Parathyroid adenoma (tissue), 2 donors: ENCODE data around the gene ASTN1.
A peak's percentile ranks its signal among the peaks of the same experiment; 100 is the strongest.

Experiments used
- H2AFZ ChIP-seq: fragments of 300-600 bp; sonication (generic); one replicate; pipeline ENCODE4 v1.7.0; 2017; ENCODE audit warnings: antibody characterized with exemption, mild to moderate bottlenecking
- H3K27ac ChIP-seq: fragments of 300-600 bp; sonication (generic); one replicate; pipeline ENCODE4 v1.7.0; 2017
- H3K27me3 ChIP-seq: fragments of 300-600 bp; sonication (generic); one replicate; pipeline ENCODE4 v1.7.0; 2017; ENCODE audit warnings: low read length; ENCODE audit not compliant: control insufficient read depth, insufficient read depth
- H3K36me3 ChIP-seq: fragments of 300-600 bp; sonication (generic); one replicate; pipeline ENCODE4 v1.7.0; 2017; ENCODE audit warnings: low read length; ENCODE audit not compliant: control insufficient read depth, insufficient read depth
- H3K4me1 ChIP-seq: fragments of 300-600 bp; sonication (generic); one replicate; pipeline ENCODE4 v1.7.0; 2017; ENCODE audit warnings: control low read depth
- H3K4me2 ChIP-seq: fragments of 300-600 bp; sonication (generic); one replicate; pipeline ENCODE4 v1.7.0; 2017; ENCODE audit warnings: low read length
- H3K4me3 ChIP-seq: fragments of 300-600 bp; sonication (generic); one replicate; pipeline ENCODE4 v1.7.0; 2017; ENCODE audit warnings: low read depth, low read length
- H3K79me2 ChIP-seq: fragments of 300-600 bp; sonication (generic); one replicate; pipeline ENCODE4 v1.7.0; 2017; ENCODE audit warnings: control low read depth
- H3K9ac ChIP-seq: fragments of 300-600 bp; sonication (generic); one replicate; pipeline ENCODE4 v1.7.0; 2017; ENCODE audit warnings: mild to moderate bottlenecking
- H3K9me3 ChIP-seq: fragments of 300-600 bp; sonication (generic); one replicate; pipeline ENCODE4 v1.7.0; 2017; ENCODE audit warnings: low read length; ENCODE audit not compliant: control insufficient read depth
- TF ChIP-seq, protein P1 (sequence below): fragments of 300-600 bp; sonication (generic); IDR thresholded peaks from one replicate; pipeline ENCODE4 v1.7.0; 2017; ENCODE audit warnings: antibody characterized with exemption, mild to moderate bottlenecking
- donor health status: primary hyperparathyroidism.

Gene ASTN1

GRCh38 chr1:176897350-176898236, 266.9 kb downstream of the ASTN1 start:
- H3K27me3 ChIP-seq, result no peaks in the 10 kb centered on the region
- H3K27ac ChIP-seq, result no peak overlapping the region
- H2AFZ ChIP-seq, result peak overlapping the region; percentile 22
- H3K36me3 ChIP-seq, result no peaks in the 10 kb centered on the region
- no peaks in the 10 kb centered on the region for H3K79me2 ChIP-seq
- TF ChIP-seq, protein P1, sequence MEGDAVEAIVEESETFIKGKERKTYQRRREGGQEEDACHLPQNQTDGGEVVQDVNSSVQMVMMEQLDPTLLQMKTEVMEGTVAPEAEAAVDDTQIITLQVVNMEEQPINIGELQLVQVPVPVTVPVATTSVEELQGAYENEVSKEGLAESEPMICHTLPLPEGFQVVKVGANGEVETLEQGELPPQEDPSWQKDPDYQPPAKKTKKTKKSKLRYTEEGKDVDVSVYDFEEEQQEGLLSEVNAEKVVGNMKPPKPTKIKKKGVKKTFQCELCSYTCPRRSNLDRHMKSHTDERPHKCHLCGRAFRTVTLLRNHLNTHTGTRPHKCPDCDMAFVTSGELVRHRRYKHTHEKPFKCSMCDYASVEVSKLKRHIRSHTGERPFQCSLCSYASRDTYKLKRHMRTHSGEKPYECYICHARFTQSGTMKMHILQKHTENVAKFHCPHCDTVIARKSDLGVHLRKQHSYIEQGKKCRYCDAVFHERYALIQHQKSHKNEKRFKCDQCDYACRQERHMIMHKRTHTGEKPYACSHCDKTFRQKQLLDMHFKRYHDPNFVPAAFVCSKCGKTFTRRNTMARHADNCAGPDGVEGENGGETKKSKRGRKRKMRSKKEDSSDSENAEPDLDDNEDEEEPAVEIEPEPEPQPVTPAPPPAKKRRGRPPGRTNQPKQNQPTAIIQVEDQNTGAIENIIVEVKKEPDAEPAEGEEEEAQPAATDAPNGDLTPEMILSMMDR, result peak; percentile 45
- no peak overlapping the region for H3K9ac ChIP-seq
- H3K9me3 ChIP-seq, result no peaks in the 10 kb centered on the region
- no peaks in the 10 kb centered on the region for H3K4me1 ChIP-seq
- peak overlapping the region; percentile 35 for H3K4me3 ChIP-seq
- H3K4me2 ChIP-seq, result peak overlapping the region; percentile 52

- TF ChIP-seq, protein P1, result no peak
- Histone ChIP-seq H3K9me3 (no peaks in the 10 kb centered on the region), H3K4me2 (no peak overlapping the region), H2AFZ (no peak overlapping the region), H3K36me3 (no peaks in the 10 kb centered on the region), H3K27me3 (no peaks in the 10 kb centered on the region), H3K4me3 (no peak overlapping the region), H3K4me1 (no peaks in the 10 kb centered on the region), H3K27ac (no peak overlapping the region), H3K79me2 (no peaks in the 10 kb centered on the region), H3K9ac (no peak overlapping the region)
Measured at GRCh38 chr1:176896216-176896615, 268.3 kb downstream of the ASTN1 start.

- TF ChIP-seq, protein P1, result no peak
- Histone ChIP-seq H3K79me2 (no peaks in the 10 kb centered on the region), H3K4me1 (no peaks in the 10 kb centered on the region), H3K9ac (no peak overlapping the region), H3K36me3 (no peaks in the 10 kb centered on the region), H3K9me3 (no peaks in the 10 kb centered on the region), H3K27ac (no peak overlapping the region), H3K4me2 (no peak overlapping the region), H3K27me3 (no peaks in the 10 kb centered on the region), H2AFZ (no peak overlapping the region), H3K4me3 (no peak overlapping the region)
Measured at GRCh38 chr1:176894450-176894849, 270.1 kb downstream of the ASTN1 start.

DNA sequence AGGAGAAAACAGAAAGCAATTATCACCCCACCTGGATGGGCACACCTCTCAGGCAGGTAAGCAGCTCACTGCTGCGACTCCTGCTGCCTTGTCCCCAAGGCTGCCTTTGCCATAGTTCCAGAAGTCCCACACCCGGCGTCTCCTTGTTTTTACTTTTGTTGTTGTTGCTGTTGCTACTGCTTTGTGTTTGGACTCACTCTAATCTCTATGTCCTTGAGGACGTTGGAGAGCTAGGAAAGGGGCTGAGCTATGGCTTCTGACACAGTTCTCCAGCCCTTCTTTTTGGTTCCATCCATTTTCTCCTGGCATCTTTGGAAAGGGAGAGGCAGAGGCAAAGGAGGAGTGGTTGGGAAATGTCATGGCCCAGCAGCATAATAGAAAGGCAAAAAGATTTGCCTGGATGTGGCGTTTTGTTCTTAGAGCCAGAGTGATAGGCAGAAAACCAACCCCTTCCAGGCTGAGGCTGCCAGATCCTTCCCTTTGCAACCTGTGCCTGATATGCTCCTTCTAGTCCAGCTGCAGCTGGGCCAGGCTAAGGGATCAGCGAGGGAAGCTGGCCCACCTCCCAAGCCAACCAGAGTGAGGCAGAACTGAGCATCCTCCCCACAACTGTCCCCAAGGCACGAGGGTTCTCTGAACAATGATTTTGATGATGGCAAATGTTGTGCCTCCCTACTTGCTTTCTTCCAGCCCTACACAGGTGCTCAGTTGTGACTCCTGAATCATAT, 270.7 kb downstream of the ASTN1 start:
- Histone ChIP-seq H3K9me3 (no peaks in the 10 kb centered on the region), H2AFZ (no peak overlapping the region), H3K27me3 (no peaks in the 10 kb centered on the region), H3K4me2 (no peak overlapping the region), H3K9ac (no peak overlapping the region), H3K4me1 (no peaks in the 10 kb centered on the region), H3K36me3 (no peaks in the 10 kb centered on the region), H3K27ac (no peak overlapping the region), H3K4me3 (no peak overlapping the region), H3K79me2 (no peaks in the 10 kb centered on the region)
- TF ChIP-seq, protein P1, result no peak
